H1 (cell line): ENCODE data around the gene L3MBTL1.

Source experiments
- EP300 ChIP-seq, 2 experiments: IDR thresholded peaks; 1 replicate in 1 of 2; 2 replicates in 1 of 2; pipeline ENCODE4 v1.6.1; 2011 to 2012; ENCODE audit warnings: low read depth in 2 of 2, low read length in 2 of 2, mild to moderate bottlenecking in 2 of 2, borderline replicate concordance in 1 of 2, inconsistent platforms in 1 of 2, moderate library complexity in 1 of 2
- EZH2 ChIP-seq: fragments of 200-600 bp; sonication (generic); IDR thresholded peaks from 2 replicates; pipeline ENCODE4 v1.7.1; 2012; ENCODE audit warnings: low read depth, mild to moderate bottlenecking, moderate library complexity, low read length, inconsistent platforms; ENCODE audit not compliant: severe bottlenecking
- MAFK ChIP-seq: IDR thresholded peaks from 2 replicates; pipeline ENCODE4 v1.6.1; 2012; ENCODE audit warnings: low read depth, mild to moderate bottlenecking, improper control_type of control experiment, low read length
- POLR2A ChIP-seq, 2 experiments: IDR thresholded peaks; 1 replicate in 1 of 2; 2 replicates in 1 of 2; pipeline ENCODE4 v1.6.1; 2011; ENCODE audit warnings: low read depth in 2 of 2, low read length in 2 of 2, mild to moderate bottlenecking in 2 of 2; ENCODE audit errors: control extremely low read depth in 1 of 2
- RFX5 ChIP-seq: IDR thresholded peaks from 2 replicates; pipeline ENCODE4 v1.6.1; 2011; ENCODE audit warnings: low read depth, low read length, improper control_type of control experiment, borderline replicate concordance
- SIN3A ChIP-seq, 2 experiments: IDR thresholded peaks in 1 of 2; conservative IDR thresholded peaks in 1 of 2; 2 replicates each; pipeline ENCODE4 v1.6.1; 2011 to 2012; ENCODE audit warnings: low read length in 2 of 2, improper control_type of control experiment in 1 of 2, low read depth in 1 of 2, mild to moderate bottlenecking in 1 of 2
- TF ChIP-seq, protein P1 (sequence below), 3 experiments: IDR thresholded peaks; 1 replicate in 2 of 3; 2 replicates in 1 of 3; pipeline versions ENCODE4 v1.5.1 to v1.6.1; 2011; ENCODE audit warnings: low read length in 3 of 3, mild to moderate bottlenecking in 3 of 3, inconsistent platforms in 2 of 3, low read depth in 1 of 3, moderate library complexity in 1 of 3; ENCODE audit not compliant: insufficient read depth in 1 of 3; ENCODE audit errors: control extremely low read depth in 1 of 3
- TF ChIP-seq, protein P2 (sequence below): IDR thresholded peaks from 2 replicates; pipeline ENCODE4 v1.6.1; 2012; ENCODE audit warnings: inconsistent platforms

DNA sequence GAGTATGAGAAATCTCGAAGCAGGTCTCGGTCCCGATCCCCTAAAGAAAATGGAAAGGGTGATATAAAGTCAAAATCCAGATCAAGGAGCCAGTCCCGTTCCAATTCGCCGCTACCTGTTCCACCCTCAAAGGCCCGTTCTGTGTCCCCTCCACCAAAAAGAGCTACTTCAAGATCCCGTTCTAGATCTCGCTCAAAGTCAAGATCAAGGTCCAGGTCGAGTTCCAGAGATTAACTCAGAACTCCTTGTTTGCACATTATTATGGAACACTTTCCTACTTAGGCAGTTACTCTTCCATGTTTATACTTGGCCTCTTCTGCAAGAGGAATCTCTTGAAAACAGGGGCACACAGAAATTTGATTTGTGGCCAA lies 46.7 kb upstream of the L3MBTL1 start:
- TF ChIP-seq POLR2A (IDR thresholded peaks at IDR 0.05; ENCODE audit: control extremely low read depth in 1 of 2, low read depth in 2 of 2, low read length in 2 of 2) (peak in 1 of 2 experiments; percentile 18; a peak in 1 of 3 replicates), SIN3A (conservative IDR thresholded peaks at IDR 0.05 in 1 of 2, IDR thresholded peaks at IDR 0.05 in 1 of 2; ENCODE audit: low read depth in 1 of 2, low read length in 2 of 2) (no peak), EZH2 (no peak), MAFK (no peak), RFX5 (no peak), EP300 (IDR thresholded peaks at IDR 0.05; ENCODE audit: borderline replicate concordance in 1 of 2, low read depth in 2 of 2, low read length in 2 of 2) (no peak)
- TF ChIP-seq, protein P1, sequence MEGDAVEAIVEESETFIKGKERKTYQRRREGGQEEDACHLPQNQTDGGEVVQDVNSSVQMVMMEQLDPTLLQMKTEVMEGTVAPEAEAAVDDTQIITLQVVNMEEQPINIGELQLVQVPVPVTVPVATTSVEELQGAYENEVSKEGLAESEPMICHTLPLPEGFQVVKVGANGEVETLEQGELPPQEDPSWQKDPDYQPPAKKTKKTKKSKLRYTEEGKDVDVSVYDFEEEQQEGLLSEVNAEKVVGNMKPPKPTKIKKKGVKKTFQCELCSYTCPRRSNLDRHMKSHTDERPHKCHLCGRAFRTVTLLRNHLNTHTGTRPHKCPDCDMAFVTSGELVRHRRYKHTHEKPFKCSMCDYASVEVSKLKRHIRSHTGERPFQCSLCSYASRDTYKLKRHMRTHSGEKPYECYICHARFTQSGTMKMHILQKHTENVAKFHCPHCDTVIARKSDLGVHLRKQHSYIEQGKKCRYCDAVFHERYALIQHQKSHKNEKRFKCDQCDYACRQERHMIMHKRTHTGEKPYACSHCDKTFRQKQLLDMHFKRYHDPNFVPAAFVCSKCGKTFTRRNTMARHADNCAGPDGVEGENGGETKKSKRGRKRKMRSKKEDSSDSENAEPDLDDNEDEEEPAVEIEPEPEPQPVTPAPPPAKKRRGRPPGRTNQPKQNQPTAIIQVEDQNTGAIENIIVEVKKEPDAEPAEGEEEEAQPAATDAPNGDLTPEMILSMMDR (IDR thresholded peaks at IDR 0.05; ENCODE audit: control extremely low read depth in 1 of 3, insufficient read depth in 1 of 3, low read depth in 1 of 3, low read length in 3 of 3) = no peak
- TF ChIP-seq, protein P2, sequence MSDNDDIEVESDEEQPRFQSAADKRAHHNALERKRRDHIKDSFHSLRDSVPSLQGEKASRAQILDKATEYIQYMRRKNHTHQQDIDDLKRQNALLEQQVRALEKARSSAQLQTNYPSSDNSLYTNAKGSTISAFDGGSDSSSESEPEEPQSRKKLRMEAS = no peak
